AG08396 (cell line): ENCODE data around the gene CCDC40.

Experiments
- DNase-seq: peaks from one replicate; pipeline ENCODE4 v3.0.0; 2012; ENCODE audit warnings: low spot score, mixed read lengths

The CCDC40 gene

GRCh38 chr17:80101946-80102663 is 65.7 kb downstream of the CCDC40 start:
- DNase-seq: peak; percentile 43

GRCh38 chr17:80102664-80103448 is 66.4 kb downstream of the CCDC40 start:
- no peak for DNase-seq

- no peak for DNase-seq
Measured at GRCh38 chr17:80103449-80104085, 67.1 kb downstream of the CCDC40 start.

- no peak for DNase-seq
Measured at GRCh38 chr17:80104321-80104955, 68.0 kb downstream of the CCDC40 start.

- DNase-seq: no peak
Measured at GRCh38 chr17:80104956-80105375, 68.5 kb downstream of the CCDC40 start.

- DNase-seq: peak; percentile 74
Measured at GRCh38 chr17:80105762-80106161, 69.3 kb downstream of the CCDC40 start.

- no peak for DNase-seq
Measured at GRCh38 chr17:80106176-80106575, 69.7 kb downstream of the CCDC40 start.

GRCh38 chr17:80106751-80107150 is 70.3 kb downstream of the CCDC40 start:
- no peak for DNase-seq

GRCh38 chr17:80107231-80108021 is 71.0 kb downstream of the CCDC40 start:
- no peak for DNase-seq

GRCh38 chr17:80108036-80108971 is 71.9 kb downstream of the CCDC40 start:
- no peak for DNase-seq

GRCh38 chr17:80109066-80109660 is 72.7 kb downstream of the CCDC40 start:
- no peak for DNase-seq

- DNase-seq: no peak
Measured at GRCh38 chr17:80109713-80110446, 73.4 kb downstream of the CCDC40 start.

GRCh38 chr17:80110447-80110812 is 74.0 kb downstream of the CCDC40 start:
- DNase-seq: no peak

GRCh38 chr17:80110927-80111701 is 74.7 kb downstream of the CCDC40 start:
- no peak for DNase-seq

- no peak for DNase-seq
Measured at GRCh38 chr17:80111702-80112470, 75.4 kb downstream of the CCDC40 start.

GRCh38 chr17:80112471-80113032 is 76.1 kb downstream of the CCDC40 start:
- no peak for DNase-seq

GRCh38 chr17:80113033-80113484 is 76.6 kb downstream of the CCDC40 start:
- DNase-seq: no peak
